K562 (cell line): ENCODE measurements around the gene NUDT15. TPM values are rescaled to one million over a fixed set of nuclear protein-coding genes. Genes with fewer than 3 reads are reported as not detected.

Experiments used
- ATAC-seq: fragments of 200-7000 bp; cut with Tn5 transposase; 3 replicates; pipeline ENCODE4 v1.9.1; 2020; ENCODE audit warnings: moderate library complexity
- BruUV-seq: library from RNA; stranded (reverse); fragments of 400-500 nt; replicated peaks from 2 replicates; lab custom pipeline; 2021; lab: Mats Ljungman, UMichigan
- CTCF ChIA-PET: fragments of 300-600 bp; formaldehyde crosslinking; extraction: SDS; loops from one replicate; lab custom pipeline; 2021; ENCODE audit warnings: low intra/inter-chr PET ratio; lab: Yijun Ruan, JAX
- POLR2A ChIA-PET: fragments of 300-600, 350-650 bp; sonication (Branson Sonifier 250); formaldehyde crosslinking; extraction: SDS; loops from one replicate; lab custom pipeline; 2021; ENCODE audit warnings: antibody characterized with exemption, inconsistent platforms; lab: Yijun Ruan, JAX
- DNase-seq, 4 experiments: peaks; one replicate each; pipeline versions ENCODE4 v3.0.0 to v3.0.0-alpha.2; 2011 to 2018; ENCODE audit warnings: low spot score in 3 of 4, mixed read lengths in 3 of 4; ENCODE audit errors: extremely low read depth in 1 of 4
- FAIRE-seq: peaks from 2 replicates; lab custom pipeline; 2011; peaks lifted over from hg19 to GRCh38; lab: Jason Lieb, UNC
- H2AFZ ChIP-seq: 2 replicates; pipeline ENCODE4 v1.6.0; 2011; ENCODE audit warnings: low read depth, low read length, control low read depth, inconsistent platforms
- H3K27ac ChIP-seq: fragments of 200-600 bp; 3 replicates; pipeline ENCODE4 v1.8.0; 2011; ENCODE audit warnings: low read depth, mild to moderate bottlenecking, control low read depth, inconsistent platforms, low read length, moderate library complexity, mixed read lengths; ENCODE audit errors: extremely low read depth
- H3K27me3 ChIP-seq, 2 experiments: fragments of 300-600 bp in 1 of 2; 2 replicates in 1 of 2; 3 replicates in 1 of 2; pipeline versions ENCODE4 v1.6.0 to v1.8.0; 2011; ENCODE audit warnings: inconsistent platforms in 2 of 2, low read length in 2 of 2, mild to moderate bottlenecking in 1 of 2, mixed read lengths in 1 of 2, moderate library complexity in 1 of 2; ENCODE audit not compliant: control insufficient read depth in 2 of 2, insufficient read depth in 2 of 2
- H3K36me3 ChIP-seq: fragments of 300-600 bp; 3 replicates; pipeline ENCODE4 v1.8.0; 2011; ENCODE audit warnings: mild to moderate bottlenecking, low read length, inconsistent platforms; ENCODE audit not compliant: control insufficient read depth, insufficient read depth
- H3K4me1 ChIP-seq, 2 experiments: fragments of 200-600 bp in 1 of 2; replicated peaks in 1 of 2; 2 replicates in 1 of 2; 3 replicates in 1 of 2; pipeline versions ENCODE4 v1.5.1 to v1.8.0; 2011; ENCODE audit warnings: inconsistent platforms in 2 of 2, low read length in 2 of 2, mild to moderate bottlenecking in 1 of 2, mixed read lengths in 1 of 2, moderate library complexity in 1 of 2; ENCODE audit not compliant: control insufficient read depth in 2 of 2, insufficient read depth in 2 of 2
- H3K4me2 ChIP-seq: 2 replicates; pipeline ENCODE4 v1.6.1; 2011; ENCODE audit warnings: low read length, control low read depth, inconsistent platforms, mixed read lengths; ENCODE audit not compliant: insufficient read depth
- H3K4me3 ChIP-seq: fragments of 200-600 bp; sonication (generic), shearing (Covaris generic); 2 replicates; pipeline ENCODE4 v1.5.1; 2016; ENCODE audit warnings: control low read depth, inconsistent platforms
- H3K79me2 ChIP-seq: fragments of 200-600 bp; 3 replicates; pipeline ENCODE4 v1.8.0; 2011; ENCODE audit warnings: low read length, inconsistent platforms; ENCODE audit not compliant: control insufficient read depth, insufficient read depth
- H3K9ac ChIP-seq, 2 experiments: 2 replicates each; pipeline versions ENCODE4 v1.6.0 to v1.6.1; 2011; ENCODE audit warnings: low read depth in 2 of 2, low read length in 2 of 2, control low read depth in 1 of 2, inconsistent platforms in 1 of 2, mild to moderate bottlenecking in 1 of 2, mixed read lengths in 1 of 2; ENCODE audit not compliant: insufficient read depth in 1 of 2
- H3K9me1 ChIP-seq: one replicate; pipeline ENCODE4 v1.6.0; 2011; ENCODE audit warnings: inconsistent platforms, mild to moderate bottlenecking, low read length, moderate library complexity; ENCODE audit not compliant: control insufficient read depth, insufficient read depth
- H3K9me3 ChIP-seq: replicated peaks from 2 replicates; pipeline ENCODE4 v1.5.1; 2011; ENCODE audit warnings: low read depth, low read length, inconsistent platforms; ENCODE audit not compliant: control insufficient read depth, insufficient read depth
- H4K20me1 ChIP-seq: replicated peaks from 2 replicates; pipeline ENCODE4 v1.6.1; 2011; ENCODE audit warnings: low read length, inconsistent platforms, mixed read lengths; ENCODE audit not compliant: control insufficient read depth, insufficient read depth
- FOXM1 ChIP-seq, 2 experiments: fragments of 450-650 bp in 1 of 2; sonication (generic) in 1 of 2; formaldehyde crosslinking in 1 of 2; IDR thresholded peaks; 2 replicates each; pipeline versions ENCODE4 v1.6.1 to v1.9.0; 2017 to 2022; ENCODE audit warnings: low read depth in 2 of 2, mild to moderate bottlenecking in 2 of 2, missing genetic modification reagents in 1 of 2, moderate library complexity in 1 of 2
- PML ChIP-seq: IDR thresholded peaks from 2 replicates; pipeline ENCODE4 v1.6.1; 2012; ENCODE audit warnings: low read length, inconsistent platforms
- RBM25 ChIP-seq: fragments of 200-400 bp; formaldehyde crosslinking; IDR thresholded peaks from 2 replicates; pipeline ENCODE4 v1.6.1; 2018; ENCODE audit warnings: low read length, low read depth, moderate library complexity; ENCODE audit not compliant: severe bottlenecking
- ZNF77 ChIP-seq: fragments of 250-450 bp; sonication (Bioruptor Pico); IDR thresholded peaks from 2 replicates; pipeline ENCODE4 v1.5.0; 2020
- in situ Hi-C: fragments of 300-500 bp; cut with MboI; formaldehyde crosslinking; loops from 4 replicates; pipeline ENCODE4 v1.15.0; 2018; ENCODE audit warnings: inconsistent platforms, mixed read lengths
- intact Hi-C: fragments of 100-400 bp; cut with micrococcal nuclease; formaldehyde crosslinking; loops from 2 replicates; pipeline ENCODE4 v1.14.2; 2022
- polyA plus RNA-seq, 8 experiments: library from polyadenylated mRNA; depleted of rRNA in 4 of 8; stranded (reverse) in 5 of 8; unstranded in 3 of 8; fragments of >200 nt; fragmentation: Nextera tagmentation in 2 of 8; fragmentation: Illumina TruSeq in 1 of 8; extraction: Ambion mirVana in 2 of 8; extraction: Trizol in 1 of 8; gene quantifications; 2 replicates each; pipeline versions ENCODE4 v1.2.1 to v1.2.3, GENCODE V29; 2011 to 2014; ENCODE audit warnings: inconsistent platforms in 1 of 8, missing spikeins in 1 of 8
- total RNA-seq, 7 experiments: library from RNA; depleted of rRNA in 6 of 7; stranded (reverse); fragments of >200 nt in 6 of 7; fragmentation: Illumina TruSeq in 2 of 7; extraction: Trizol in 2 of 7; gene quantifications; 2 replicates each; pipeline versions ENCODE4 v1.2.1 to v1.2.3, GENCODE V29; 2011 to 2021; ENCODE audit warnings: low replicate concordance in 1 of 7
- TF ChIP-seq, protein P1 (sequence below): fragments of 450-650 bp; IDR thresholded peaks from 2 replicates; pipeline ENCODE4 v1.6.1; 2016; ENCODE audit warnings: antibody characterized with exemption

NUDT15 gene
- total and polyA plus RNA-seq, 9 of the 15 experiments (the other 6 are each of a cell fraction or from before 2014, with no cell fraction given): 14.2 to 26.9 (median 21.6) TPM

DNA sequence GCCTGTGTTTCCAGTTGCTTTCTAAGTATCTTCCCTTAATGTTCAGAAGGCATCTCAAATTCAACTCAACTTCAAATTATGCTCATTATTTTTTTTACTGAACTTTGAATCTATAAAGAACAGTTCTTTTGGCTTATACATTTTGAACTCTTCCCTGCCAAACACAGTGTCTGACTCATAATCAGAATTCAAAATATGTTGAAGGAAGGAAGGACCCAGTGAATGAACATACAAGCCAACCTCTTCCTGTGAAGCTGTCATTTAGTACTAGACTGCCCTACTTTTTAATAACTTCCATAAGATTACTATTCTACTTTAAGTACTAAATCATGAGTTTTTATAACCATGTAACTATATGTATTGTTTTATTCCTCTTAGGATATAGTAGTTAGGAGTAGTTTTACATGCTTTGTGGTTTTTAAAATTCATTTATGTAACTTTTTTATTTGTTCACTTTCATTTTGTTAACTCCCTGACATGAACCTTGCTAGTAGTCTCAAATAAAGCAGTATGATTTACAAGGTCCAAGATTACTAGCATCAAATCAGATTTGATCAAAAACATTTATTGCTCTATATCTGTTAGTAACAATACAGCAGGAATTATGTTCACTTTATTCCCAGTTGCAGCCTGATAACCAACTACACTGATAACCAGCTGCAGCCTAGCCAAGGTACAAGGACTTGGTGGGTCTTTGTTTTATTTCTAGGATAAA, 6.4 kb downstream of the NUDT15 start:
- Histone ChIP-seq H3K27ac (no peak overlapping the region), H3K9me3 (no peaks in the 10 kb centered on the region), H2AFZ (no peak overlapping the region), H3K9ac (no peak overlapping the region), H3K36me3 (peaks cover 42% of the 10 kb centered on the region; the same call in 2 of the 3 replicates), H3K4me2 (no peak overlapping the region), H4K20me1 (no peaks in the 10 kb centered on the region), H3K4me1 (peaks cover 2 to 3% of the 10 kb centered on the region in 2 experiments; a peak in 3 of 5 replicates), H3K79me2 (peaks cover 5% of the 10 kb centered on the region), H3K4me3 (no peak overlapping the region), H3K9me1 (no peaks in the 10 kb centered on the region), H3K27me3 (no peaks in the 10 kb centered on the region)
- intact Hi-C loops: no loop called here
- FAIRE-seq (no peak), ATAC-seq (no peak), DNase-seq (no peak)
- ChIA-PET CTCF (no interaction called here), POLR2A (no interaction called here)
- in situ Hi-C loops: no loop called here
- BruUV-seq: no TSS peak
- TF ChIP-seq, protein P1, sequence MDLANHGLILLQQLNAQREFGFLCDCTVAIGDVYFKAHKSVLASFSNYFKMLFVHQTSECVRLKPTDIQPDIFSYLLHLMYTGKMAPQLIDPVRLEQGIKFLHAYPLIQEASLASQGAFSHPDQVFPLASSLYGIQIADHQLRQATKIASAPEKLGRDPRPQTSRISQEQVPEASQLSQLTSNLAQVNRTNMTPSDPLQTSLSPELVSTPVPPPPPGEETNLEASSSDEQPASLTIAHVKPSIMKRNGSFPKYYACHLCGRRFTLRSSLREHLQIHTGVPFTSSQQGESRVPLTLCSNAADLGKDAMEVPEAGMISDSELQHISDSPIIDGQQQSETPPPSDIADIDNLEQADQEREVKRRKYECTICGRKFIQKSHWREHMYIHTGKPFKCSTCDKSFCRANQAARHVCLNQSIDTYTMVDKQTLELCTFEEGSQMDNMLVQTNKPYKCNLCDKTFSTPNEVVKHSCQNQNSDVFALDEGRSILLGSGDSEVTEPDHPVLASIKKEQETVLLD: no peak
- no peak for TF ChIP-seq ZNF77 (CRISPR knock-in tag)
- TF ChIP-seq FOXM1 (IDR thresholded peaks at IDR 0.05; ENCODE audit: low read depth): no peak
- TF ChIP-seq FOXM1 (CRISPR knock-in tag; IDR thresholded peaks at IDR 0.05; ENCODE audit: low read depth): no peak
- TF ChIP-seq RBM25: no peak
- TF ChIP-seq PML: no peak
- TF ChIP-seq, all 486 proteins: peak for 0
